Sigmoid colon (tissue), 4 donors: ENCODE measurements around the gene RASSF5.

ENCODE experiments used
- CTCF ChIP-seq, 4 experiments: fragments of 450-650 bp in 3 of 4; fragments of 200-600 bp in 1 of 4; IDR thresholded peaks; one replicate each; pipeline ENCODE4 v1.5.1; 2016 to 2019; ENCODE audit warnings: antibody characterized with exemption in 4 of 4, mild to moderate bottlenecking in 3 of 4, moderate library complexity in 2 of 4
- EP300 ChIP-seq, 4 donors: sonication (generic); formaldehyde crosslinking; IDR thresholded peaks; one replicate each; pipeline ENCODE4 v1.6.1; 2017; ENCODE audit warnings: antibody characterized with exemption in 4 of 4
- POLR2A ChIP-seq, 2 donors: fragments of 450-650 bp; IDR thresholded peaks; one replicate each; pipeline ENCODE4 v1.6.1; 2016; ENCODE audit warnings: antibody characterized with exemption in 2 of 2, mild to moderate bottlenecking in 2 of 2, moderate library complexity in 2 of 2
- POLR2AphosphoS5 ChIP-seq, 4 donors: sonication (generic); formaldehyde crosslinking; IDR thresholded peaks; one replicate each; pipeline ENCODE4 v1.6.1; 2017; ENCODE audit warnings: antibody characterized with exemption in 4 of 4

GRCh38 chr1:206463911-206464310 lies 43.4 kb upstream of the RASSF5 start:
- TF ChIP-seq POLR2A (IDR thresholded peaks at IDR 0.05) = no peak
- no peak for TF ChIP-seq CTCF (IDR thresholded peaks at IDR 0.05)
- no peak for TF ChIP-seq EP300 (IDR thresholded peaks at IDR 0.05)
- TF ChIP-seq POLR2AphosphoS5 (IDR thresholded peaks at IDR 0.05) = no peak
